GM10248 (cell line): ENCODE results near the gene CCDC107.

Experiments
- CTCF ChIA-PET: fragments of 300-600 bp; sonication (Branson Sonifier 250); formaldehyde crosslinking; extraction: SDS; loops from one replicate; lab custom pipeline; 2021; ENCODE audit warnings: antibody characterized with exemption; lab: Yijun Ruan, JAX
- POLR2A ChIA-PET: fragments of 350-650 bp; sonication (Branson Sonifier 250); formaldehyde crosslinking; extraction: SDS; loops from one replicate; lab custom pipeline; 2020; ENCODE audit warnings: antibody characterized with exemption; lab: Yijun Ruan, JAX
- DNase-seq: peaks from one replicate; pipeline ENCODE4 v3.0.0; 2012; ENCODE audit errors: extremely low spot score
- TF ChIP-seq, protein P1 (sequence below): IDR thresholded peaks from 2 replicates; pipeline ENCODE4 v1.5.1; 2012; ENCODE audit warnings: mild to moderate bottlenecking, low read depth; ENCODE audit errors: extremely low read depth, missing control alignments, control extremely low read depth

Gene CCDC107

DNA sequence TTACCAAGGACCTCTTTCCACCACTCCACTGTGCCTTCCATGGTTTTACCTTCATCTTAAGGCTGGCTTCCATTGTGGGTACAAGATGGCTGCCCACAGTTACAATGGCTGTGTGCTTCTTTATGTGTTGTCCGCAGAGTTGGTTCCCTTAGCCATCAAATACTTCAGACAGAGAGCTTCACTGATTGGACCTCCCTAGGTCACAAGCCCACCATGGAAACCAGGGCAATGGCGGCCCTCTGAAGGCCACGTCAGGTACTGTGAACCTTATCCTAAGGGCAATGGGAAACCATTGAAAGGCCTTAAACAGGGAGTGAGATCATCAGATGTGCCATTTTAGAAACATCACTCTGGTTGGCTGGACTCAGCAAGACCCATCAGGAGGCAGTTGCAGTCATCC is 9.8 kb downstream of the CCDC107 start:
- ChIA-PET CTCF (interaction anchor here (0.8 to 4.8 kb wide), 2 partner anchors 9 to 29 kb away, joined by 3 to 46 read pairs; no protein-coding TSS in a partner anchor), POLR2A (no interaction called here)
- no peak for DNase-seq
- TF ChIP-seq, protein P1, sequence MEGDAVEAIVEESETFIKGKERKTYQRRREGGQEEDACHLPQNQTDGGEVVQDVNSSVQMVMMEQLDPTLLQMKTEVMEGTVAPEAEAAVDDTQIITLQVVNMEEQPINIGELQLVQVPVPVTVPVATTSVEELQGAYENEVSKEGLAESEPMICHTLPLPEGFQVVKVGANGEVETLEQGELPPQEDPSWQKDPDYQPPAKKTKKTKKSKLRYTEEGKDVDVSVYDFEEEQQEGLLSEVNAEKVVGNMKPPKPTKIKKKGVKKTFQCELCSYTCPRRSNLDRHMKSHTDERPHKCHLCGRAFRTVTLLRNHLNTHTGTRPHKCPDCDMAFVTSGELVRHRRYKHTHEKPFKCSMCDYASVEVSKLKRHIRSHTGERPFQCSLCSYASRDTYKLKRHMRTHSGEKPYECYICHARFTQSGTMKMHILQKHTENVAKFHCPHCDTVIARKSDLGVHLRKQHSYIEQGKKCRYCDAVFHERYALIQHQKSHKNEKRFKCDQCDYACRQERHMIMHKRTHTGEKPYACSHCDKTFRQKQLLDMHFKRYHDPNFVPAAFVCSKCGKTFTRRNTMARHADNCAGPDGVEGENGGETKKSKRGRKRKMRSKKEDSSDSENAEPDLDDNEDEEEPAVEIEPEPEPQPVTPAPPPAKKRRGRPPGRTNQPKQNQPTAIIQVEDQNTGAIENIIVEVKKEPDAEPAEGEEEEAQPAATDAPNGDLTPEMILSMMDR = no peak

GRCh38 chr9:35669331-35670145 is 11.4 kb downstream of the CCDC107 start:
- no peak for DNase-seq
- TF ChIP-seq, protein P1 = no peak
- CTCF ChIA-PET = interaction anchor here (0.9 to 3.6 kb wide), 9 partner anchors 8 to 66 kb away, joined by 3 to 29 read pairs (median 5); partner anchors contain the start of genes CCDC107 and RMRP
- POLR2A ChIA-PET = no interaction called here

GRCh38 chr9:35673132-35674024 is 15.3 kb downstream of the CCDC107 start, which contains the start of gene CA9:
Gene CA9 (plus strand): TSS chr9:35673928. CDS start chr9:35673960, 32 bp downstream.
- ChIA-PET POLR2A (no interaction called here), CTCF (interaction anchor here (1.0 to 5.8 kb wide), 4 partner anchors 9 to 23 kb away, joined by 3 to 37 read pairs (median 5); partner anchors contain the start of genes ARHGEF39, CCDC107 and RMRP)

DNA sequence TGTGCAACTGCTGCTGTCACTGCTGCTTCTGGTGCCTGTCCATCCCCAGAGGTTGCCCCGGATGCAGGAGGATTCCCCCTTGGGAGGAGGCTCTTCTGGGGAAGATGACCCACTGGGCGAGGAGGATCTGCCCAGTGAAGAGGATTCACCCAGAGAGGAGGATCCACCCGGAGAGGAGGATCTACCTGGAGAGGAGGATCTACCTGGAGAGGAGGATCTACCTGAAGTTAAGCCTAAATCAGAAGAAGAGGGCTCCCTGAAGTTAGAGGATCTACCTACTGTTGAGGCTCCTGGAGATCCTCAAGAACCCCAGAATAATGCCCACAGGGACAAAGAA is 15.9 kb downstream of the CCDC107 start:
- POLR2A ChIA-PET = no interaction called here
- CTCF ChIA-PET = interaction anchor here (1.1 to 5.8 kb wide), 3 partner anchors 9 to 23 kb away, joined by 5 to 37 read pairs (median 20); partner anchors contain the start of gene ARHGEF39

More at GRCh38 chr9:35673132-35674024, 15.3 kb downstream of the CCDC107 start, which contains the start of gene CA9:
- TF ChIP-seq, protein P1 = no peak
- no peak for DNase-seq

DNA sequence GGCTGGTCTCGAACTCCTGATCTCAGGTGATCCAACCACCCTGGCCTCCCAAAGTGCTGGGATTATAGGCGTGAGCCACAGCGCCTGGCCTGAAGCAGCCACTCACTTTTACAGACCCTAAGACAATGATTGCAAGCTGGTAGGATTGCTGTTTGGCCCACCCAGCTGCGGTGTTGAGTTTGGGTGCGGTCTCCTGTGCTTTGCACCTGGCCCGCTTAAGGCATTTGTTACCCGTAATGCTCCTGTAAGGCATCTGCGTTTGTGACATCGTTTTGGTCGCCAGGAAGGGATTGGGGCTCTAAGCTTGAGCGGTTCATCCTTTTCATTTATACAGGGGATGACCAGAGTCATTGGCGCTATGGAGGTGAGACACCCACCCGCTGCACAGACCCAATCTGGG is 17.1 kb downstream of the CCDC107 start:
- POLR2A ChIA-PET = interaction anchor here (0.9 kb wide), 1 partner anchor 16 kb away, joined by 3 read pairs; no protein-coding TSS in a partner anchor
- CTCF ChIA-PET = interaction anchor here (0.9 to 5.8 kb wide), 6 partner anchors 12 to 26 kb away, joined by 3 to 37 read pairs (median 8); partner anchors contain the start of genes ARHGEF39, CCDC107 and RMRP
- DNase-seq = no peak
- TF ChIP-seq, protein P1 = no peak

More for the DNA sequence above, 15.9 kb downstream of the CCDC107 start:
- TF ChIP-seq, protein P1 = no peak
- no peak for DNase-seq

DNA sequence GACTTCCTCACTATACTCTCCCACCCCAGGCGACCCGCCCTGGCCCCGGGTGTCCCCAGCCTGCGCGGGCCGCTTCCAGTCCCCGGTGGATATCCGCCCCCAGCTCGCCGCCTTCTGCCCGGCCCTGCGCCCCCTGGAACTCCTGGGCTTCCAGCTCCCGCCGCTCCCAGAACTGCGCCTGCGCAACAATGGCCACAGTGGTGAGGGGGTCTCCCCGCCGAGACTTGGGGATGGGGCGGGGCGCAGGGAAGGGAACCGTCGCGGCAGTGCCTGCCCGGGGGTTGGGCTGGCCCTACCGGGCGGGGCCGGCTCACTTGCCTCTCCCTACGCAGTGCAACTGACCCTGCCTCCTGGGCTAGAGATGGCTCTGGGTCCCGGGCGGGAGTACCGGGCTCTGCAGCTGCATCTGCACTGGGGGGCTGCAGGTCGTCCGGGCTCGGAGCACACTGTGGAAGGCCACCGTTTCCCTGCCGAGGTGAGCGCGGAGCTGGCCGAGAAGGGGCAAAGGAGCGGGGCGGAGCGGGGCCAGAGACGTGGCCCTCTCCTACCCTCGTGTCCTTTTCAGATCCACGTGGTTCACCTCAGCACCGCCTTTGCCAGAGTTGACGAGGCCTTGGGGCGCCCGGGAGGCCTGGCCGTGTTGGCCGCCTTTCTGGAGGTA is 17.8 kb downstream of the CCDC107 start:
- DNase-seq = peak; percentile 70
- POLR2A ChIA-PET = interaction anchor here (0.9 kb wide), 1 partner anchor 15 kb away, joined by 3 read pairs; no protein-coding TSS in a partner anchor
- TF ChIP-seq, protein P1 = no peak
- CTCF ChIA-PET = interaction anchor here (0.6 to 5.8 kb wide), 8 partner anchors 12 to 72 kb away, joined by 3 to 37 read pairs (median 8); partner anchors contain the start of genes ARHGEF39, CCDC107 and RMRP
